ENCODE data around the gene PSMD3. TPM values are rescaled to one million over a fixed set of nuclear protein-coding genes. Genes with fewer than 3 reads are reported as not detected.
"Not testable (repeated sequence)": the region's sequence is repeated elsewhere in the genome, so short reads cannot be mapped to it uniquely, and the experiment has no call there.

The PSMD3 gene
- total and polyA plus RNA-seq, 2 experiments from 2014 or later, result 92.1 to 114 TPM

- Histone ChIP-seq H3K79me2 (no peaks in the 10 kb centered on the region), H3K27ac (no peak overlapping the region), H3K4me1 (ENCODE audit: insufficient read depth) (no peaks in the 10 kb centered on the region), H3K9me2 (replicated peaks; ENCODE audit: insufficient read depth) (no peaks in the 10 kb centered on the region), H3K9me3 (ENCODE audit: low read depth) (no peaks in the 10 kb centered on the region), H3K27me3 (no peaks in the 10 kb centered on the region), H2AFZ (no peak overlapping the region), H3K36me3 (replicated peaks; ENCODE audit: insufficient read depth, low read depth) (no peaks in the 10 kb centered on the region), H3K4me2 (no peak overlapping the region), H4K20me1 (ENCODE audit: insufficient read depth, poor library complexity, severe bottlenecking) (no peaks in the 10 kb centered on the region), H3K4me3 (no peak overlapping the region)
- no peak for TF ChIP-seq EZH2phosphoT487 (IDR thresholded peaks at IDR 0.05; ENCODE audit: low read depth, severe bottlenecking, unreplicated experiment)
- DNase-seq (ENCODE audit: low spot score), result no peak
- 93% methylated on average over 4 of the region's 4 CpGs for WGBS (ENCODE audit: low lambda C conversion rate, missing lambda C conversion rate)
Measured at GRCh38 chr17:39999067-39999466, 18.5 kb downstream of the PSMD3 start.

GRCh38 chr17:40000161-40000560 is 19.6 kb downstream of the PSMD3 start:
- Histone ChIP-seq H3K79me2 (no peaks in the 10 kb centered on the region), H3K9me3 (ENCODE audit: low read depth) (no peaks in the 10 kb centered on the region), H2AFZ (no peak overlapping the region), H3K4me1 (ENCODE audit: insufficient read depth) (no peaks in the 10 kb centered on the region), H3K9me2 (replicated peaks; ENCODE audit: insufficient read depth) (no peaks in the 10 kb centered on the region), H3K4me2 (no peak overlapping the region), H3K27ac (no peak overlapping the region), H3K36me3 (replicated peaks; ENCODE audit: insufficient read depth, low read depth) (no peaks in the 10 kb centered on the region), H4K20me1 (ENCODE audit: insufficient read depth, poor library complexity, severe bottlenecking) (no peaks in the 10 kb centered on the region), H3K27me3 (no peaks in the 10 kb centered on the region), H3K4me3 (no peak overlapping the region)
- 91% methylated on average over 7 of the region's 7 CpGs for WGBS (ENCODE audit: low lambda C conversion rate, missing lambda C conversion rate)
- no peak for DNase-seq (ENCODE audit: low spot score)
- TF ChIP-seq EZH2phosphoT487 (IDR thresholded peaks at IDR 0.05; ENCODE audit: low read depth, severe bottlenecking, unreplicated experiment) (no peak), EZH2 (IDR thresholded peaks at IDR 0.05; ENCODE audit: borderline replicate concordance) (no peak)
- TF ChIP-seq, protein P1, sequence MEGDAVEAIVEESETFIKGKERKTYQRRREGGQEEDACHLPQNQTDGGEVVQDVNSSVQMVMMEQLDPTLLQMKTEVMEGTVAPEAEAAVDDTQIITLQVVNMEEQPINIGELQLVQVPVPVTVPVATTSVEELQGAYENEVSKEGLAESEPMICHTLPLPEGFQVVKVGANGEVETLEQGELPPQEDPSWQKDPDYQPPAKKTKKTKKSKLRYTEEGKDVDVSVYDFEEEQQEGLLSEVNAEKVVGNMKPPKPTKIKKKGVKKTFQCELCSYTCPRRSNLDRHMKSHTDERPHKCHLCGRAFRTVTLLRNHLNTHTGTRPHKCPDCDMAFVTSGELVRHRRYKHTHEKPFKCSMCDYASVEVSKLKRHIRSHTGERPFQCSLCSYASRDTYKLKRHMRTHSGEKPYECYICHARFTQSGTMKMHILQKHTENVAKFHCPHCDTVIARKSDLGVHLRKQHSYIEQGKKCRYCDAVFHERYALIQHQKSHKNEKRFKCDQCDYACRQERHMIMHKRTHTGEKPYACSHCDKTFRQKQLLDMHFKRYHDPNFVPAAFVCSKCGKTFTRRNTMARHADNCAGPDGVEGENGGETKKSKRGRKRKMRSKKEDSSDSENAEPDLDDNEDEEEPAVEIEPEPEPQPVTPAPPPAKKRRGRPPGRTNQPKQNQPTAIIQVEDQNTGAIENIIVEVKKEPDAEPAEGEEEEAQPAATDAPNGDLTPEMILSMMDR (IDR thresholded peaks at IDR 0.05; ENCODE audit: poor library complexity), result no peak

- H3K9me2 ChIP-seq (replicated peaks; ENCODE audit: insufficient read depth); H3K4me3 ChIP-seq; H3K4me1 ChIP-seq (ENCODE audit: insufficient read depth): not testable (repeated sequence)
Measured at GRCh38 chr17:40001335-40001734, 20.7 kb downstream of the PSMD3 start.

GRCh38 chr17:40004072-40004471 is 23.5 kb downstream of the PSMD3 start:
- Histone ChIP-seq H3K27ac (no peak overlapping the region), H2AFZ (no peak overlapping the region), H3K4me3 (no peak overlapping the region), H3K4me1 (ENCODE audit: insufficient read depth) (no peaks in the 10 kb centered on the region), H3K79me2 (no peaks in the 10 kb centered on the region), H4K20me1 (ENCODE audit: insufficient read depth, poor library complexity, severe bottlenecking) (no peaks in the 10 kb centered on the region), H3K27me3 (no peaks in the 10 kb centered on the region), H3K36me3 (replicated peaks; ENCODE audit: insufficient read depth, low read depth) (no peaks in the 10 kb centered on the region), H3K4me2 (no peak overlapping the region), H3K9me2 (replicated peaks; ENCODE audit: insufficient read depth) (no peaks in the 10 kb centered on the region), H3K9me3 (ENCODE audit: low read depth) (no peaks in the 10 kb centered on the region)
- DNase-seq (ENCODE audit: low spot score), result no peak
- TF ChIP-seq EZH2phosphoT487 (IDR thresholded peaks at IDR 0.05; ENCODE audit: low read depth, severe bottlenecking, unreplicated experiment), result no peak
- TF ChIP-seq, protein P1 (IDR thresholded peaks at IDR 0.05; ENCODE audit: poor library complexity), result no peak
- TF ChIP-seq EZH2 (IDR thresholded peaks at IDR 0.05; ENCODE audit: borderline replicate concordance), result no peak
- 99% methylated on average over 9 of the region's 9 CpGs for WGBS (ENCODE audit: low lambda C conversion rate, missing lambda C conversion rate)

More at GRCh38 chr17:40001335-40001734, 20.7 kb downstream of the PSMD3 start:
- H3K4me2 ChIP-seq; H3K27me3 ChIP-seq; DNase-seq (ENCODE audit: low spot score); H4K20me1 ChIP-seq (ENCODE audit: insufficient read depth, poor library complexity, severe bottlenecking); H3K36me3 ChIP-seq (replicated peaks; ENCODE audit: insufficient read depth, low read depth); H2AFZ ChIP-seq; H3K9me3 ChIP-seq (ENCODE audit: low read depth); H3K79me2 ChIP-seq; H3K27ac ChIP-seq: not testable (repeated sequence)
- 96% methylated on average over 8 of the region's 8 CpGs for WGBS (ENCODE audit: low lambda C conversion rate, missing lambda C conversion rate)
